HEK293 (cell line): ENCODE results near the gene CASK.

ENCODE experiments used
- RBAK ChIP-seq: fragments of 450-650 bp; formaldehyde crosslinking; IDR thresholded peaks from 2 replicates; pipeline ENCODE4 v1.5.1; 2016; ENCODE audit warnings: missing biosample characterization, missing genetic modification characterization
- SP2 ChIP-seq: fragments of 450-650 bp; formaldehyde crosslinking; IDR thresholded peaks from 2 replicates; pipeline ENCODE4 v1.5.1; 2016; ENCODE audit warnings: missing biosample characterization, missing genetic modification characterization
- ZNF121 ChIP-seq: fragments of 450-650 bp; formaldehyde crosslinking; IDR thresholded peaks from 2 replicates; pipeline ENCODE4 v1.5.1; 2016; ENCODE audit warnings: missing biosample characterization, missing genetic modification characterization
- TF ChIP-seq, protein P1 (sequence below): fragments of 450-650 bp; formaldehyde crosslinking; IDR thresholded peaks from 2 replicates; pipeline ENCODE4 v1.5.1; 2016; ENCODE audit warnings: missing biosample characterization, missing genetic modification characterization
- TF ChIP-seq, protein P2 (sequence below): fragments of 450-650 bp; formaldehyde crosslinking; IDR thresholded peaks from 2 replicates; pipeline ENCODE4 v1.5.1; 2017; ENCODE audit warnings: missing biosample characterization, missing genetic modification characterization

DNA sequence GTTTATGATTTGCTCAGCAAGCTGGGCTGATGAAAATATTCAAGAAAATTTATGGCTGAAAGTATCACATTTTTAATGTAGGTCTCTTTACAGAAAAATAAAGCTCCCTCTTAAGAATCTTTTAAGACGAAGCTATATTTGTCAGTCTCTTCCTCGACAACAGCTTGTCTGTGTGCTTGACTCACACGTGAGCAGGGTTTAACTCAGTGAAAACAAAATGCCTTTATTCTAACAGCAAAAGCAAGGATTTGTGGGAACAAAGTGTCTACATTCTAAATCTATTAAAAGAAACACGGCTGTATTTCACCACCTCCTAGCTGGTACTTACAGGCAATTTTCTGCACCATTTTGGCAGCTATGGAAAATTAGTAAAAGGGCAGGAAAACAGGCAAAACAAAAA is 400.7 kb downstream of the CASK start:
- TF ChIP-seq, protein P1, sequence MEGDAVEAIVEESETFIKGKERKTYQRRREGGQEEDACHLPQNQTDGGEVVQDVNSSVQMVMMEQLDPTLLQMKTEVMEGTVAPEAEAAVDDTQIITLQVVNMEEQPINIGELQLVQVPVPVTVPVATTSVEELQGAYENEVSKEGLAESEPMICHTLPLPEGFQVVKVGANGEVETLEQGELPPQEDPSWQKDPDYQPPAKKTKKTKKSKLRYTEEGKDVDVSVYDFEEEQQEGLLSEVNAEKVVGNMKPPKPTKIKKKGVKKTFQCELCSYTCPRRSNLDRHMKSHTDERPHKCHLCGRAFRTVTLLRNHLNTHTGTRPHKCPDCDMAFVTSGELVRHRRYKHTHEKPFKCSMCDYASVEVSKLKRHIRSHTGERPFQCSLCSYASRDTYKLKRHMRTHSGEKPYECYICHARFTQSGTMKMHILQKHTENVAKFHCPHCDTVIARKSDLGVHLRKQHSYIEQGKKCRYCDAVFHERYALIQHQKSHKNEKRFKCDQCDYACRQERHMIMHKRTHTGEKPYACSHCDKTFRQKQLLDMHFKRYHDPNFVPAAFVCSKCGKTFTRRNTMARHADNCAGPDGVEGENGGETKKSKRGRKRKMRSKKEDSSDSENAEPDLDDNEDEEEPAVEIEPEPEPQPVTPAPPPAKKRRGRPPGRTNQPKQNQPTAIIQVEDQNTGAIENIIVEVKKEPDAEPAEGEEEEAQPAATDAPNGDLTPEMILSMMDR: no peak
- TF ChIP-seq, protein P2, sequence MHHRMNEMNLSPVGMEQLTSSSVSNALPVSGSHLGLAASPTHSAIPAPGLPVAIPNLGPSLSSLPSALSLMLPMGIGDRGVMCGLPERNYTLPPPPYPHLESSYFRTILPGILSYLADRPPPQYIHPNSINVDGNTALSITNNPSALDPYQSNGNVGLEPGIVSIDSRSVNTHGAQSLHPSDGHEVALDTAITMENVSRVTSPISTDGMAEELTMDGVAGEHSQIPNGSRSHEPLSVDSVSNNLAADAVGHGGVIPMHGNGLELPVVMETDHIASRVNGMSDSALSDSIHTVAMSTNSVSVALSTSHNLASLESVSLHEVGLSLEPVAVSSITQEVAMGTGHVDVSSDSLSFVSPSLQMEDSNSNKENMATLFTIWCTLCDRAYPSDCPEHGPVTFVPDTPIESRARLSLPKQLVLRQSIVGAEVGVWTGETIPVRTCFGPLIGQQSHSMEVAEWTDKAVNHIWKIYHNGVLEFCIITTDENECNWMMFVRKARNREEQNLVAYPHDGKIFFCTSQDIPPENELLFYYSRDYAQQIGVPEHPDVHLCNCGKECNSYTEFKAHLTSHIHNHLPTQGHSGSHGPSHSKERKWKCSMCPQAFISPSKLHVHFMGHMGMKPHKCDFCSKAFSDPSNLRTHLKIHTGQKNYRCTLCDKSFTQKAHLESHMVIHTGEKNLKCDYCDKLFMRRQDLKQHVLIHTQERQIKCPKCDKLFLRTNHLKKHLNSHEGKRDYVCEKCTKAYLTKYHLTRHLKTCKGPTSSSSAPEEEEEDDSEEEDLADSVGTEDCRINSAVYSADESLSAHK: no peak
- no peak for TF ChIP-seq SP2 (tag by site-specific recombination)
- no peak for TF ChIP-seq ZNF121 (tag by site-specific recombination)
- TF ChIP-seq RBAK (tag by site-specific recombination): no peak
